Neuronal stem cell (in vitro differentiated cells): ENCODE measurements around the gene ASTL.
A peak's percentile ranks its signal among the peaks of the same experiment; 100 is the strongest.

Source experiments
- DNase-seq: peaks from one replicate; pipeline ENCODE4 v3.0.0-alpha.2; 2013; ENCODE audit warnings: low spot score
- H2AFZ ChIP-seq: one replicate; pipeline ENCODE4 v1.6.1; 2013; ENCODE audit warnings: mild to moderate bottlenecking, low read length, inconsistent platforms
- H2AK5ac ChIP-seq: 2 replicates; pipeline ENCODE4 v1.6.1; 2013; ENCODE audit warnings: low read depth, mild to moderate bottlenecking, inconsistent platforms, low read length, moderate library complexity, mixed read lengths
- H2BK120ac ChIP-seq: 2 replicates; pipeline ENCODE4 v1.6.1; 2013; ENCODE audit warnings: low read depth, mild to moderate bottlenecking, inconsistent platforms, low read length, moderate library complexity, mixed read lengths
- H2BK12ac ChIP-seq: one replicate; pipeline ENCODE4 v1.6.1; 2013; ENCODE audit warnings: low read length, inconsistent platforms
- H2BK15ac ChIP-seq: 2 replicates; pipeline ENCODE4 v1.6.1; 2013; ENCODE audit warnings: mild to moderate bottlenecking, low read length, inconsistent platforms, mixed read lengths
- H2BK5ac ChIP-seq: one replicate; pipeline ENCODE4 v1.6.1; 2013; ENCODE audit warnings: inconsistent platforms, mild to moderate bottlenecking, low read length, moderate library complexity
- H3K14ac ChIP-seq: one replicate; pipeline ENCODE4 v1.6.1; 2013; ENCODE audit warnings: low read length, inconsistent platforms
- H3K18ac ChIP-seq: 2 replicates; pipeline ENCODE4 v1.6.1; 2013; ENCODE audit warnings: low read length, inconsistent platforms
- H3K23ac ChIP-seq: 2 replicates; pipeline ENCODE4 v1.6.1; 2013; ENCODE audit warnings: low read depth, mild to moderate bottlenecking, mixed read lengths, low read length, inconsistent platforms; ENCODE audit not compliant: poor library complexity
- H3K27ac ChIP-seq: replicated peaks from 3 replicates; pipeline ENCODE4 v1.5.1; 2013; ENCODE audit warnings: low read length, inconsistent platforms
- H3K27me3 ChIP-seq, 3 experiments: 2 replicates each; pipeline ENCODE4 v1.6.1; 2013; ENCODE audit warnings: low read length in 3 of 3, mild to moderate bottlenecking in 2 of 3, inconsistent platforms in 1 of 3, low read depth in 1 of 3, mixed read lengths in 1 of 3, moderate library complexity in 1 of 3; ENCODE audit not compliant: control insufficient read depth in 3 of 3, insufficient read depth in 3 of 3
- H3K36me3 ChIP-seq, 2 donors: replicated peaks in 1 of 2; 2 replicates each; pipeline ENCODE4 v1.6.1; 2013; ENCODE audit warnings: low read length in 2 of 2; ENCODE audit not compliant: control insufficient read depth in 2 of 2, insufficient read depth in 2 of 2
- H3K4ac ChIP-seq: 2 replicates; pipeline ENCODE4 v1.6.1; 2013; ENCODE audit warnings: inconsistent platforms, mild to moderate bottlenecking, low read length, moderate library complexity
- H3K4me1 ChIP-seq, 2 donors: 1 replicate in 1 of 2; 2 replicates in 1 of 2; pipeline ENCODE4 v1.6.1; 2013; ENCODE audit warnings: low read length in 2 of 2, low read depth in 1 of 2; ENCODE audit not compliant: control insufficient read depth in 2 of 2, insufficient read depth in 1 of 2
- H3K4me2 ChIP-seq: one replicate; pipeline ENCODE4 v1.6.1; 2013; ENCODE audit warnings: mild to moderate bottlenecking, low read length, inconsistent platforms; ENCODE audit not compliant: insufficient read depth, poor library complexity, severe bottlenecking
- H3K4me3 ChIP-seq, 2 donors: 2 replicates each; pipeline ENCODE4 v1.5.1; 2013; ENCODE audit warnings: low read length in 2 of 2, mild to moderate bottlenecking in 2 of 2, inconsistent platforms in 1 of 2, moderate library complexity in 1 of 2
- H3K79me1 ChIP-seq: one replicate; pipeline ENCODE4 v1.6.1; 2013; ENCODE audit warnings: low read depth, mild to moderate bottlenecking, inconsistent platforms, low read length, moderate library complexity
- H3K9ac ChIP-seq: one replicate; pipeline ENCODE4 v1.6.1; 2013; ENCODE audit warnings: mild to moderate bottlenecking, low read depth, low read length, inconsistent platforms; ENCODE audit not compliant: poor library complexity
- H3K9me3 ChIP-seq, 2 donors: replicated peaks in 1 of 2; 2 replicates each; pipeline versions ENCODE3 to v1.6.1; 2013; ENCODE audit warnings: low read length in 2 of 2, mild to moderate bottlenecking in 2 of 2, inconsistent platforms in 1 of 2, low read depth in 1 of 2, mixed read lengths in 1 of 2, moderate library complexity in 1 of 2; ENCODE audit not compliant: control insufficient read depth in 2 of 2, insufficient read depth in 1 of 2
- H4K8ac ChIP-seq: one replicate; pipeline ENCODE4 v1.6.1; 2013; ENCODE audit warnings: low read depth, mild to moderate bottlenecking, inconsistent platforms, low read length, moderate library complexity
- H4K91ac ChIP-seq: one replicate; pipeline ENCODE4 v1.6.1; 2013; ENCODE audit warnings: low read length, low read depth, mild to moderate bottlenecking, inconsistent platforms; ENCODE audit not compliant: poor library complexity
- WGBS, 2 donors: extraction: QIAGEN DNeasy Blood & Tissue Kit; methylation state at CpG; one replicate each; pipeline ENCODE4 v1.1.7; 2013; ENCODE audit warnings: missing lambda C conversion rate in 2 of 2, mixed read lengths in 1 of 2; ENCODE audit not compliant: insufficient read length in 2 of 2, insufficient replicate concordance in 1 of 2; ENCODE audit errors: extremely low coverage in 2 of 2; 5-methylcytosine and 5-hydroxymethylcytosine counted together

ASTL gene

GRCh38 chr2:96073170-96073775 lies 65.0 kb downstream of the ASTL start:
- no peak overlapping the region for H2BK120ac ChIP-seq
- H2AK5ac ChIP-seq, result no peak overlapping the region
- H4K91ac ChIP-seq, result no peak overlapping the region
- no peak overlapping the region for H3K9ac ChIP-seq
- peaks cover 0 to 2% of the 10 kb centered on the region in 2 donors for H3K9me3 ChIP-seq
- H2AFZ ChIP-seq, result no peak overlapping the region
- no peak overlapping the region for H3K4me2 ChIP-seq
- no peak overlapping the region for H3K27ac ChIP-seq
- DNase-seq, result no peak
- H2BK12ac ChIP-seq, result no peak overlapping the region
- peak overlapping the region; percentile 15 for H2BK15ac ChIP-seq
- H3K79me1 ChIP-seq, result no peaks in the 10 kb centered on the region
- peak overlapping the region; percentile 18 for H3K18ac ChIP-seq
- no peaks in the 10 kb centered on the region for H3K36me3 ChIP-seq
- peaks cover 0 to under 1% of the 10 kb centered on the region in 2 donors for H3K4me1 ChIP-seq
- H2BK5ac ChIP-seq, result no peak overlapping the region
- WGBS, 2 donors, result no CpG with 5 or more reads among the region's 7 CpGs
- no peak overlapping the region for H3K4ac ChIP-seq
- H3K14ac ChIP-seq, result no peak overlapping the region
- no peak overlapping the region for H4K8ac ChIP-seq
- H3K4me3 ChIP-seq, result no peak overlapping the region
- peaks cover 0 to 5% (median 0%) of the 10 kb centered on the region in 3 experiments for H3K27me3 ChIP-seq
- no peak overlapping the region for H3K23ac ChIP-seq
